HG02885 (cell line): Measurements from ENCODE around the gene LVRN.

Source experiments
- ATAC-seq: cut with Tn5 transposase; IDR thresholded peaks from one replicate; pipeline ENCODE4 v1.9.1; 2021; ENCODE audit warnings: mild to moderate bottlenecking; ENCODE audit not compliant: unreplicated experiment, poor library complexity

LVRN gene

DNA sequence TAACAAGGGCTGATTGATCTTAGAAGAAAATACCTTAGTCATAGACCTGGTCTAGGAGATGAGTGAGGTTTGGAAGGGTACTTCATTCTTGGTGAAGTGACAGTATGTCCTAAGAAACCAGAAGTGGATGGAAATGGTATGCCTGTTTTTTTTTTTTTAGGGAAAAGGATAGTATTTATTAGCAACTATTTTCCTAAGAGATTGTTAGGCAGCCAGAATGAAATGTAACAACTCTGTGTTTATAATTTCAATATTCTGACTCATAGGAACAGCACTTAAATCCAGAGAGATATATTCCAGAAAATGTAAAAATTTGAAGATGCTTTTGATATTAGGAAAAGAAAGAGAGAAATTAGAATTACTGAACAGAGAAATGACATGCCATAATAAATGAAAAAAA lies 48.8 kb downstream of the LVRN start:
- ATAC-seq: no peak

DNA sequence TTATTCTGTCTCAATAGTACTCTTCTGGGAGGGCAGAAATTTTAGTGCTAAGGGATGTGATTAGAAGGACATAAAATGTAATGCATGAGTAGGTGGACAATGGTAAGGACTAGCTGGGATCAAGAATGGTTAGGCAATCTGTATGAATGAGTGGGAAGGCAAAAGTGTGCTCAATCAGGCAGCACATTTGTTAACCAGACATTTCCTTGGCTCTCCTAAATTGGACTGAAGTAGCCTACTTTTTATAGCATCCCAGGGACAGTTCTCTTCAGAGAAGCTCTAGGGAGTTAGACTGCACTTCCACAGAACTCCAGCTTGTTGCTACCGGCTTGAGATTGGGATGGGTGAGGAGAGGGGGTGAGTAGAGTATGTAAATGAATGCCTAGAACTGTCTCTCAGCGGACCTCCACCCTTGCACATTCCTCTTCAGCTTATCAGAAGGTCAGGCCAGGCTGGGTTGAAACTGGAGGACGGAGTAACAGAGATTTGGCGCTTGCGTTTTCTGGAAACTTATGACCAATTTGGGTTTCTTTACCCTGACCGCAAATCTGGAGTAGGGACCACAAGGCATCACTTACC lies 51.0 kb downstream of the LVRN start:
- no peak for ATAC-seq

DNA sequence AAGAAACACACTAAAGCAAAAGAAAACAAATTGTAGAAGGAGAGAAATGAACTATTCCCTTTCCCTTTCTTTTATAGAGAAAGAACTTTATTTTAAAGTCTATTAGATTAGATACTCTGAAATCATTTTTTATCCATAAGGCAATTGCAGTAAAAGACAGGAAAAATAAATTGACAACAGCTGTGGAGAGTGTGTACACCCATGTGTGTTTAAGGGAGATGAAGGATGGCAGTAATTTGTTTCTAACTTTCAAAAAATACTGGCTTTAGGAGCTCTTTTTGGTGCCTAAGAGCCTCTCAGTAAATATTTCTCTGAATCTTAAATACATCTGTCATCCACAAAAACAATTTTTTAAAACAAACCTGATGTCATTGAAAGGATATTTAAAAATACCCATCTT lies 51.7 kb downstream of the LVRN start:
- no peak for ATAC-seq

DNA sequence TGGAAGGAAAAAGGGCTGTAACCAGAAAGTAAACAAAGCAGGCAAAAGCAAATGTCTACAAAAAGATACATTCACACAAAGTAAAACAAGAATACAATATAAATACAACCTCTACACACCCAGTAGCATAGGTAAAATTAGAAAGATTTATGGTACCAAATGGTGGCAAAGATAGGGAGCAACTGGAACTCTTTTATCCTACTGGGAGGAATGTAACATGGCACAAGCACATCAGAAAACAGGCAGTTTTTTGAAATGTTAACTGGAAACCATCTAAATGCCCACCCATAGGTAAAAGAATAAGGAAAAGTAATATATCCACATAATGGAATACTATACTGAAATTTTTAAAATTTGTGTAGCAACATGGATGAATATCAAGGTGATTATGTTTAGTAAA lies 61.3 kb downstream of the LVRN start:
- ATAC-seq: no peak

DNA sequence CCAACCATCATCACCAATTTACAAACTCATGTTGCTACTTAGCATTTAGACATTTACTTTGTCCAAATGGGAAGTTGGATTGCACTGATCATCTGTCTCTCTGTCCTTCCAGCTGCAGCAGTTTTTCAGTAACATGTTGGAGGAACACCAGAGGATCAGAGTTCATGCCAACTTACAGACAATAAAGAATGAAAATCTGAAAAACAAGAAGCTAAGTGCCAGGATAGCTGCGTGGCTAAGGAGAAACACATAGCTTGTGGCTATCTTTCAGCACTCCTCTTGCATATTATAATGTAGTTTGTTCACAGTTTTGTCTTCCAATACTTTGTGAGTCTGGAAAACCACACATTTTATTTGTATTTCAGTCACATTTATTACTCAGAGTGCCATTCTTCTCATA lies 63.6 kb downstream of the LVRN start:
- no peak for ATAC-seq

DNA sequence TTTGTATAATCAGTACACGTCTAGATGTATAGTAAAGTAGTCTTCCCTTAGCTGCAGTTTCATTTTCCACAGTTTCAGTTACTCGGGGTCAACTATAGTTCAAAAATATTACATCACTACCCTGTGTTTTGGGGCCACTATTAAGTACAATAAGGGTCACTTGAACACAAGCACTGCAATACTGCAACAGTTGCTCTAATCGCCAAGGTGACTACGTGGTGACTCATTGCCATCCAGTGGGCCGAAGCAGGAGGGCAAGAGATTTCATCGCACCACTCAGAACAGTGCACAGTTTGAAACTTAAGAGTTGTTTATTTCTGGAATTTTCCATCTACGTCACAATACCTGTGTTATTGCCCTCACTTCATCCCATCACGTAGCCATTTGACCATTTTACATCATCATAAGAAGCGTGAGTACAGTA lies 69.8 kb downstream of the LVRN start, which contains the start of gene ARL14EPL:
Gene ARL14EPL (plus strand): TSS at position 379 of the 424 bp plus-strand sequence. CDS start 18,994 bp downstream, outside the sequence.
- ATAC-seq: peak; percentile 86

DNA sequence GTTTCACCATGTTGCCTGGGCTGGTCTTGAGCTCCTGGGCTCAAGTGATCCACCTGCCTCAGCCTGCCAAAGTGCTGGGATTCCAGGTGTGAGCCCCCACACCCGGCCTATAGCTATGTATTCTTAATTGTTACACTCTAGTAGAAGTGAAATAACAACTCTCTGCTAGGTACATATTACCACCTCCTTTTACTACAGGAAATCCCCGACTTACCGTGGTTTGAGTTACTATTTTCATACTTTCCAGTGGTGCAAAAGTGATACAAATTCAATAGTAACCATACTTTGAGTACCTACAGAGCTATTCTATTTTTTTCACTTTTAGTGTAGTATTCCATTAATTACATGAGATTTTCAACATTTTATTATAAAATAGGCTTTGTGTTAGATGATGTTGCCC lies 70.7 kb downstream of the LVRN start:
- peak; percentile 48 for ATAC-seq

DNA sequence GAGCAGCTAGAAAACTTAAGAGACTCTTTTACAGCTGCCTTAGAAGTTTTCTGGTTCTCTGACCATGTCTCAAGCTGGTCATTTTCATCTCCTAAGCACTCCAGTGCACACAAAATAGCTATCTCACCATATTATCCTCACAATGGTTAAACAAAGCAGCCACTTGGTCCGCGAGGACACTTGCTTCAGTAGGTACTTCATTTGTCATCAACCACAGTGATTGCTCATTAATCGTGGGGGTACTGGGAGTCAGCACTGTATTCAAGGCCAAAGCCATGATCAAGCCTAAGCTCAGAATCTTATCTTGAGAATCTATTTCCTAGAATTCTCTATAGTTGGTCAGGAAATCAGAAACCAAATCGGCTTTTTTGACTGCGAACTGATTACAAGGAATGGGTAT lies 72.8 kb downstream of the LVRN start:
- no peak for ATAC-seq

DNA sequence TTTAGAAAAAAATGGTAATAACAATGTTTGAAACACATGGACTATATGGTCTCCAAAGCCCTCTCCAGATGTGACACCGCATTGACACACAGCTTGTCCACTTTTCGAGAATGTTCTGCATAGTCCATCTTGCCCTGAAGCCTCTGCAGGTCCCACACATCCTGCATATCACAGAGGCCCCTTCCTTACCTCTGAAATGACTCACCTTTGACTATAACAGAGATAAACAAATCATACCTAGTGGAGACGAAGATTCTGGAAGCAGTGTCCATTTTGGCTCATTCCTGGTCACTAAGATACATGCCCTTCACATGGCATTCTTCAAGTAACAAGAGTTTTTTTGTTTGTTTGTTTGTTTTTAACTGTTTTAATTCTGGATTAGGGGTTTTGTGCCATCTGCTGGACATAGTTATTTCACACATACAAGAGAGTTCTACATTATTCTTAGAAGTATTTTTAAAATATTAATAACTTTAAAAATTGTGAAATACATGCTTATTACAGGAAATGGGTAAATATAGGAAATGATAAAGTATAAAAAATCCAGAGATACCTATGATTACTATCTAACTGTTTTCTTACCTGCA lies 75.1 kb downstream of the LVRN start:
- ATAC-seq: no peak

DNA sequence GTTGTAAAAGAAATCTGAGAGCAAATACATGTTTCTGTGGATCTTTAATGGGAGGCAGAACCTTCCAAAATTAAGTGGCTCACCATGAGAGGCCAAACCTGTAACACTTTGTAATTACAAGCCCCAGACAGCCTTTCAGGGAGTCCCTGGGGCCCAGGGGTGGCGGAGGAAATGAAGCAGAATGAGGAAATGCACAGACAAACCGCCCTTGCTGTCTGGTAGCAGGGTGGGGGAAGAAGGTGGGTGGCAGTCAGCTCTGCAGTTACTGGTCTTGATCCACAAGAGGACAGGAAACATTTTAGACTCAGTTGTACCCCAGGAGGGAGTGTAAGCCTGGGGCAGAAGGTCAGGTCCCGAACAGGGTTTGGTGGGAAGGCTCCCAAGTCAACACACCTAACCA lies 76.5 kb downstream of the LVRN start:
- ATAC-seq: peak; percentile 93

DNA sequence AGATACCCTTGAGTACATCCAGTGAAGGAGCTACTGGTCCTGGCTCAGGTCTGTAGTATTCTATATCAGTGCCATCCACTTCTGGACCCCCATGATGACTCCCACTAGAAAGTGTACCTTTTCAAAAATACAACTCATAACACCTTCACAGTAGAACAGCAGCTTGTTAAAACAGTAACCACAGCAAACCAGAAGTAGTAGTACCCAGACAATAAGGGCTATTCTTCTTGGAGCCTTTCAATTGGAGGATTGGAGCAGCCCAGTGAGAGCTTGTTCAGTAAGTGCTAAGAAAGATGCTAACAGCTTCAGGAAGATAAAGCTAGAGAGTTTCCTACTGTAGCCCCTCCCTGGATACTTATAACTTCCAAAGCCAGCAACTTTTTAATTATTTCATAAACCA lies 80.1 kb downstream of the LVRN start:
- peak; percentile 42 for ATAC-seq

DNA sequence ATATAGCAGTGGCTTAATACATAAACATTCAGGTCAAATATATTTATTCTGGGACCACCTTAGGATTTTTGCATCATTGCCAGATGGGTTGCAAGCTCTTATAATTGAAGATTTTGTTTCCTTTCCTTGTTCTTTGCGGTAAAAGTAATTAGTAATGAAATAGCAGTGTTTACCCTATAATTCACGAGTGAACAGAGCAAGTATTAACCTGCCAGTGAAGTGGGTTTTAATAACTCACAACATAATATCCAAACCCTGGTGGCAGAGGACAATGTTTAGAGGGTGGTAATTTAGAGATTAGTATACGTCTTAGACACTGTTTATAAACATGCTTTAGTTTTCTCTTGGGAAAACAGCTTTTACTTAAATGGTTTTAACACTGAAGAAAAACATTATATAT lies 81.8 kb downstream of the LVRN start:
- no peak for ATAC-seq

DNA sequence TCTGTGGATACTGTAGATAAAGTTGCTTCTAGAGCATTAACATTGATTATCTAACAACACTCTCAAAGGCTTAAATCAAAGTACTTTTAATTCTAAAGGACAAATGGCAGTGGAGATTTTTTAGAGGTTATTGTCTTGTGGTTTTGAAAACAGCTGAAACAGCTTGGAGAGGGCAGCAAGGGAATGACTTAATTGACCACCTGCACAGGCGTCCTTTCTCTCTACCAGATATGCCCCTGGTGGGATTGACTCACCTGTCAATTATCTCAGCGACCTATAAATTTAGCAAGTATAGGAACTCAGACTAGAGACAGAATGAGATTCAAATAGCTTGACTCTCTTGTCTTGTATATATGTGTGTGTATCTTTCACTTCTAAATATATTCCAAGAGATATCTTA lies 83.5 kb downstream of the LVRN start:
- no peak for ATAC-seq

DNA sequence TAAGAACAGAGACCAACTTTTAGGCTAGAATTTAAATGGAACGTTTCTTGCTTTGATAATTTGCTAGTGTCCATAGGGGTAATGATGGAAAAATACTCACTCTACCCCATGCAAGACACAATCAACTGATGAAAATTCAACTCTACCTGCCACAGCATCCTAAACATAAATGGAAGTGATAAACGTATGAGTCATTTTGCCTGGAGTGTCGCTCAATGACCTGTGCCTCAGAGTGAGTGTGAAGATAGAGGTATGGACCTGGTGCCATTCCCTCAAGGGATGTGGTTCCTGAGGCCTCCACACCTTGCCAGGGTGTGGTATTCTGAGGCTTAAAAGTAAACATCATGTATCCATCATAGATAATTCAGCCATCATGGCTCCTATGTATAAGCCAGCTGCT lies 84.0 kb downstream of the LVRN start:
- ATAC-seq: no peak

DNA sequence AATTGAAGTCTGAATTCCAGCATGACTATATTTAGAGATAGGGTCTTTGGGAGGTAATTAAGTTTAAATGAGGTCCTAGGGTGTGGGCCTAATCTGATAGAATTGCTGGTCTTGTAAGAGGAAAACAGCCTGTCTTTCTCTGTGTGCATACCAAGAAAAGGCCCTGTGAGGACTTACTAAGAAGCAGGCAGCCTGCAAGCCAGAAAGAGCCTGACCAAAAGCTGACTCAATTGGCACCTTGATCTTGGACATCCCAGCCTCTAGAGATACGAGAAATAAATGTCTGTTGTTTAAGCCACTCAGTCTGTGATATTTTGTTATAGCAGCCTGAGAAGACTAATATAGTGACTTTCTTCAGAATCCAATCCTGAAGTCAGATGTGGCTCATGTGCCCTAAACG lies 84.5 kb downstream of the LVRN start:
- ATAC-seq: no peak

DNA sequence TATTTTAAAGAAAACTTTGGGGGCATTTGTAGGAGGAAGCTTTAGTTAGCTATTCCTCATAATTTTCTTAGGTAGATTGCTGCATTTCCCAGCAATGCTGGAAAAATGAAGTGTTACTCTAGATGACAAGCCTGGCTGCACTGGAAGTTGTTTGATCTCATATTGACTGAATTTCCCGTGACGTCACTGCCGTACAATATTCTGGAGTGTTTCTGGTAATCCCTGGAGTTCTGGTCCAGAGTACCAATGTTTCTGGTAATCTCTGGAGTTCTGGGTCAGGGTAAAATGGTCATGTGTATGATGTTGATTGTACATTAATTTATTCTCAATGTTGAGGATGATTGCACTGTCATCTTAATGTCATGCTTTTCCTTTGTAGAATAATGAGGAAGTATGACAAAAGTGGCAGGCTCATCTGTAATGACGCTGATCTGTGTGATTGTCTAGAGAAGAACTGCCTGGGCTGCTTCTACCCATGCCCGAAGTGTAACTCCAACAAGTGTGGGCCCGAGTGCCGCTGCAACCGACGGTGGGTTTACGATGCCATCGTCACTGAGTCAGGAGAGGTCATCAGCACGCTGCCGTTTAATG lies 96.2 kb downstream of the LVRN start:
- no peak for ATAC-seq

DNA sequence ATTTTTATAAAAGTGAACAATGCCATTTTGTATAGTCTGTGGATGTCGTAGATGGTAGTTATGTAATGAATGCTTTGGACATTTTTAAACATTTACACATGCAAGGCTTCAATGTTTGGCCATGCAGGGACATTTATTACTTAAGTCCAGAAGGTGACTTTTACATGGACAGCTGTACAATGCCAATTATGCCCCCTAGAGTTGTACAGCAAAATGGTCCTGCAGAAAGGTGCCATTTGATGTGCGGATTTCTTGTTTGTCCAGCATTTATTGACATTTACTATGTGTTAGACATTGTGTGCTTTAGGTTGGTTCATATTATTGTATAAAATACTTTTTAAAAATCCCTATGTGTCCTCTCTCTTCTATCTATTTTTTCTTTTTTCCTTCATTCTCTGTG lies 100.1 kb downstream of the LVRN start:
- no peak for ATAC-seq

DNA sequence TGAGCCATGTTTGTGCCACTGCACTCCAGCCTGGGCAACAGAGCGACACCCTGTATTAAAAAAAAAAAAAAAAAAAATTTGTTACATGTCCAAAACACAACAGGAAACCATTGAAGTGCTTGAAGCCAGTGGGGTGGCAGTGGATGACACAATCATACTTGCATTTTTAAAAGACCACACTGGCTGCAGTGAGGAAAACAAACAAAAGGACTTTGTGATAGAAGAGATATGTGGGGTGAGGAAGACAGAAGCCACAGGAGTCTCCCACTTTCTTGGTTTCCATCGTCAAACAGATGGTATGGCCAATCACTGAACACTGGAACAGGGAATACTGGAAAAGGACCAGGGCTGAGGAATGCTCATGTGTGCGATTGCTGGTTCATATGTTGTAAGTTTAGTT lies 101.7 kb downstream of the LVRN start:
- ATAC-seq: no peak

DNA sequence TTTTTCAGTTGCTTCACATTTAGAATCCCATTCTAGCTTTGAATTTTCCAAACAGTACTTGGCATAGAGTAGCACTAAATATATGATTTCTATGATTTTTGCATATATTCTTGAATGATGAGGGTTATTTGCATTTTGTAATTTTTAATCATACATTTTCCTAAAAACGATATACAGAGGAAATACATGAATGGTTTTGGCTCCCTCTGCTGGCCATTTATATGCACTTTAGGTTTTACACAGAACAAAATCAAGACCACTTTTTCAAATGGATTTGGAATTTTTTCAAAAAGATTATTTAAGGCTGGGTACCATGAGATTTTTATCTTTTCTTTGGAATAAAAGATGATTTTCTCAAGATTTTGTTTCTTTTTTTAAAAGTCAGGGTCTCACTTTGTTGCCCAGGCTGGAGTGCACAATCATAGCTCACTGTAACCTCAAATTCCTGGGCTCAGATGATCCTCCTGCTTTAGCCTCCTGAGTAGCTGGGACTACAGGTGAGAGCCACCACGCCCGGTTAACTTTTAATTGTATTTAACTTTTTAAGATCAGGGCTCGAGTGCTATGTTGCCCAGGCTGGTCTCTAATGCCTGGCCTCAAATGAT lies 105.9 kb downstream of the LVRN start:
- peak; percentile 70 for ATAC-seq

DNA sequence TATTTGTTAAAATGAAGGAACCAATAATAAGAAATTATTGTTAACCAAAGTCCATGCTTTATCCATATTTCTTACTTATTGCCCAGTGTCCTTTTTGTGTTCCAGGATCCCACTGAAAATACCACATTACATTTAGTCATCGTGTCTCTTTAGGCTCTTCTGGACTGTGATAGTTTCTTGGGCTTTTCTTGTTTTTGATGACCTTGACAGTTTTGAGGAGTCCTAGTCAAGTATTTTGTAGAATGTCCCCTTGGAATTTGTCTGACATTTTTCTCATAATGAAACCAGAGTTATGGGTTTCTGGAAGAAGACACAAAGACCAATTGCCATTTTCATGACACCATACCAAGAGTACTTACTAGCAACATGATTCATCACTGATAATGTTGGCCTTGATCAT lies 108.9 kb downstream of the LVRN start:
- ATAC-seq: no peak

DNA sequence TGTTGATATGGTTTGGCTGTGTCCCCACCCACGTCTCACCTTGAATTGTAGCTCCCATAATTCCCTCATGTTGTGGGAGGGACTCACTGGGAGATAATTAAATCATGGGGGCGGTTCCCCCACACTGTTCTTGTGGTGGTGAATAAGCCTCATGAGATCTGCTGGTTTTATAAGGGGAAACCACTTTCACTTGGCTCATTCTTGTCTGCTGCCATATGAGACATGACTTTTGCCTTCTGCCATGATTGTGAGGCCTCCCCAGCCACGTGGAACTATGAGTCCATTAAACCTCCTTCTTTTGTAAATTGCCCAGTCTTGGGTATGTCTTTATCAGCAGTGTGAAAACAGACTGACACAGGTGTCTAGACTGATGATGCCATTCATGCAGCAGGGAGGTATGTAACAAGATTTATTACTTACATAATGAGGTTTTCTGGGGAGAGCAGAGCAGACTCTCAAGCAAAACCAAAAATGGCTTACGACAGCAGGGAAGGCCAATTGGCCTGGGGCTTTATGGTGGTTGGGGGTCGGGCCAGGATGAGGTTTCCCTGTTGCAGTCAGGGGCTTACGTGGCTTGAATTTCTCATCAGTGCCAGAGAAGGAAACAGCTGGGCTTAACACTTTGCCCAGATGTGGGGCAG lies 113.0 kb downstream of the LVRN start:
- ATAC-seq: no peak
